ENCODE results near the gene C1QTNF3. TPM values are rescaled to one million over a fixed set of nuclear protein-coding genes. Genes with fewer than 3 reads are reported as not detected.
"Not testable (repeated sequence)": the region's sequence is repeated elsewhere in the genome, so short reads cannot be mapped to it uniquely, and the experiment has no call there.

C1QTNF3 gene
- 10 to 100 TPM; 54.3 to 65.6 (median 58.5) TPM for polyA plus RNA-seq (ENCODE audit: insufficient read length in 4 of 4)

DNA sequence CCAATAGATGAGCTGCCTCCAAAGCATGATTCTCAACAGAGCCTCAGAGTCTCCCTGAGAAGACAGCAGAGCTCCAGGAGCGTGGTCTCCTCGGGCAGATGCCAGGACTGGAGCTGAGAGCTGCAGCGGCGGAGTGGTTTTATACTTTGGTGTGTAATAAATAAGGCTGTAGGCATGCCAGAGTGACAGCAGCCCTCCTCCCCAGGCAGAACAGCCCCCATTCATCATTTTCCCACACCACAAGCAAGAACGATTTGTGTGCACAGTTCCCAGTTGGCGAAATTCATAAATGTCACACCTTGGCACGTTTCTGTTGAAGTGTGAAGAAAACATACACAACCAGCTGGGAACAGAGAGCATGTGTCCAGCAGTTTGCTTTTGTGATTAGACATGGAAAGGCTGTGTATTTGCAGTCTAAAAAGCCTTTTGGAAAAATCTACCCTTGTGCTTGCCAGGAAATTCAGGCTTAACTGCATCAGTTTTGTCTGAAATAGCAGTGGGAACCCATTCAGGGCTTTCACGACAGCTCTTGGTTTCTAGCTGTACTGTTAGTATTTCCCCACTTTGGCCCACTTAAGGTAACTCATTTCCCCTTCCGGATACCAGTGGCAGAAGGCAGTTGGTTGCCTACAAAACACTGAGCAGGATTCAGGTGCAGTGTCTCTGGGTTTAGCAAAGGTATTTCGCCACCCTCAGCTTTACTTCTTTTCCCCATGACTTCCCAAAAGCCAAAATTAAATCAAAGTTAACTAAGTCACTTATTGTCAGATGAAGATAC, at the start of gene C1QTNF3:
Gene C1QTNF3 (minus strand): TSS at position 115 of the 778 bp plus-strand sequence. CDS start 88 bp downstream, at position 27.
- DNase-seq (ENCODE audit: low read depth in 4 of 4, low spot score in 3 of 4): peak in 2 of 4 donors; percentile 25 to 28

DNA sequence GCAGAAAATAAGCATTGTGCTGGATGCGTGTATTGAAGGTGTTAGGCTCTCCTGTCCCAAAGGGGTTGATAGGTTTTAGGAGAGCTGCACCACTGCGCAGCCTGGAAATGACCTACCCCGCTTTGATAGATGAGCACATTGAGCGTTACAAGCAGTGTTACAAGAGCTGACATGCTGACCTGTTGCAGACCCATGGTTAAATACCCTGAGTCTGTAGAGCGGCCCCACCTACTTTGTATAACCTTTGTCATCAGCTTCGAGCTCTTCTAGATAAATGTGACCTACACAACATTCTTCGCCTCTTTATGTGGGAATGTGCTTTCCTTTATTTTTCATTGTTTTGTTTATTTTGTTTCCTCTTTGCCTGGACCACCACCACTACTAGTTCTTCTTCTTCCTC, 48.0 kb upstream of the C1QTNF3 start:
- not testable (repeated sequence) for DNase-seq (ENCODE audit: low read depth in 4 of 4, low spot score in 3 of 4)

DNA sequence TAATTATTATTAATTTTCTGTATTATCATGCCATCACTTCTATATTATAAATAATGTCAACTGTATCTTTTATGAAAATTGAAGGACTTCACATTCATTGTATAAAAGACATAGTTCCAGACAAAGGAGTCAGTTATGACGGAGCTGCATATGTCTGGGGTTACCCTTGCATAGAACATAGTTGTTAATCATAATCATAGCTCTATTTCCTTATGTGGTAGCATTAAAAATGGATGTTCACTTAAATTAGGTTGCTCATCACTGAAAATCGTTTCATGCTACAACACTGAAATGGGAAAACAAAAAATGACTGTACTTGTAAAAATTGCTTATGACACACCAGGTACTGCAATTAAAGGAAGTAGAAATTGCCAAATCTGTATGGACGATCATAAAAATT, 46.8 kb upstream of the C1QTNF3 start:
- not testable (repeated sequence) for DNase-seq (ENCODE audit: low read depth in 4 of 4, low spot score in 3 of 4)

DNA sequence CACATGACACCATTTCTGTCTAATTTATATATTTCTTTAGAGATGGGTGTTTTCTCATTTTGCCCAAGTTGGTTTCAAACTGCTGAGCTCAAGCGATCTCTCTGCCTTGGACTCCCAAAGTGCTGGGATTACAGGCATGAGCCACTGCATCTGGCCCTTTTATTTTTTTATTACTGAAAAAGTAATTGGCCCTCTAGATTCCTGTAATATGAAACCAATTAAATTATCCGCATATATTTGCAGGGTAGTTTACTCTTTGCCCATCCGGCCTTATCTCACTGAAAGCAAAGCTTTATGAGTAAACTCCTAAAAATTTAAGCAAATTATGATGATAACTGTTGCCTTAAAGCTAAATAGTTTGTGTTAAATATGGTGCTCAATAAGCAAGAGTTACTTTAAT, 44.7 kb upstream of the C1QTNF3 start:
- not testable (repeated sequence) for DNase-seq (ENCODE audit: low read depth in 4 of 4, low spot score in 3 of 4)

DNA sequence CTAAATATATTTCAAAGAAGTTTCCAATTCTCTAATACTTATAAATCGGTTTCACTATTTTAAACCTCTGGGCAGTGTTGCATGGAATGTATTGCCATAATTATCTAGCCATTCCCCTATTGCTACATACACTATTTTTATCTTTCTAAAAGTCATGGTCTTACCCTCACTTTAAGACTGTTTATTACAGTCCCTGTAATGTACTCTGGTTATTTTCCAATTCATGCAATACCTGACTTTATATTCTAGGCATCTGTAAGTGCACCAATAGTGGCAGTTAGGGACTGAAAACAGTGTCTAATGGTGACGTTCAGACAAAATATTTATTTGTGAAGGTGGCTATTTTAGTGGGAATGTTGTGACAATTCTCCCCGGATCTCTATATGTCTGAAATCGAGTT, 40.9 kb upstream of the C1QTNF3 start:
- not testable (repeated sequence) for DNase-seq (ENCODE audit: low read depth in 4 of 4, low spot score in 3 of 4)

GRCh38 chr5:34079505-34079904, 36.5 kb upstream of the C1QTNF3 start:
- not testable (repeated sequence) for DNase-seq (ENCODE audit: low read depth in 4 of 4, low spot score in 3 of 4)

DNA sequence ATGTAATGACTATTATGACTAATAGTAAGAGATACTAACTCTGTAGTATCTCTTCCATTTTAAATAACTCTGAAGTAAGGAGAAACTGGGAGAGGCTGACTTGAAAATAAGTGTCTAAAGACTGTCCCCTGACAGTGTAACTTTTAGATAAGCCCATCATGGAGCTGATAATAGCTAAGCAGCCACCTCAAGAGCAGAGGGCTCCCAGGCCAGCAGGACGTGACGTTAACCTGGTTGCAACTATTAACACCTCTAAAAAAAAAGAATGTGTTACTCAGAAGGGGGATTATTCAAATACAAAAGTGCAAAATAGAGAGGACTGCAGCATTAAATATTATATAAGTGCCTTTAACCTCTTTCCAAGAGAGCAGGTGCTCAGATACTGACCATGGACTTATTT, 34.6 kb upstream of the C1QTNF3 start:
- not testable (repeated sequence) for DNase-seq (ENCODE audit: low read depth in 4 of 4, low spot score in 3 of 4)

DNA sequence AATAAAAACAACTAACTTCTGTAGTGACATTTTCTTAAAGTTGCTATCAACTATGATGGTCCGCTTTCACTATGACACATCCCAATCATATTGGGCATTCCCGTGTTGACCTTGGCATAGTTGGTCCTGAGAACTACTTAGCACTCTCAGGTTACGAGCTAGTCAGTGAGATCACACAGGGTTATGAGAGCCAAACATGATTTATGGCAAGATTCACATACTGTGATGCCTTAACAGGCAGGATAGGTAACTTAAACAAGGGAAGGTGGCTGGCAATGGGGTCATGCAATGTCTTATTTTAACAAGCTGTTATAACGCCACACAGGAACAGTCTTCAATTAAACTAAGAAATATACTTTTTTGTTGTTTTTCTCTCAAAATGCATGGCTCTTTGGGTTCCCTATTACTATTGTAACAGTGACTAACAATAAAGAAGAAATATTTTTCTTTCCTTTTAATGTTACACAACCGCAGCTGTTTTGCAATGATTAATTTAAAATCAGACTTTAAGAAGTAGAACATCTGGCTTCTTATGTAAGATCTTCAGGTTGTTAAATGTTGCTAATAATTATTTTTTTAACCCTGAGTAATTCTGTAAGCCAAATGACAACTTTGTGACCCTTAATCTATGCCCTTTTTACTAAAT, 33.8 kb upstream of the C1QTNF3 start:
- not testable (repeated sequence) for DNase-seq (ENCODE audit: low read depth in 4 of 4, low spot score in 3 of 4)

DNA sequence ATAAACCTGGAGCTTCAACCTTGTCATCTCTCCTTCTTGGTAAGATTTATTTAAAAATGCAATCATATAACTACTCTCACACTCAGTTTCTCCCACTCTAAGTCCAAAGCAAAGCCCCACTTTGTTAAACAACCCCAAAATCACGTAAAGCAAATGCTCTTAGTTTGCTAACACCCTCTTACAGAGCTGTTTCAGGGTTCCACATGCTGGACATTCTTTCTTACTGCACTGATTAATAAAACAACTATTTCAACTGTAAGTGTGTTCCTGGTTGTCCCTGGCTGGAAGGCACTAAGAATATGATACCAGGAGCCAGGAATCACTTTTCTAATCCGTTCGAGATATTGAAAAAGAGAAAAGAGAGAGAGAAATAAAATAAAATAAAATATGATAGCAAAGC, 31.5 kb upstream of the C1QTNF3 start:
- DNase-seq (ENCODE audit: low read depth in 4 of 4, low spot score in 3 of 4): not testable (repeated sequence)

GRCh38 chr5:34074071-34074470, 31.1 kb upstream of the C1QTNF3 start:
- not testable (repeated sequence) for DNase-seq (ENCODE audit: low read depth in 4 of 4, low spot score in 3 of 4)

DNA sequence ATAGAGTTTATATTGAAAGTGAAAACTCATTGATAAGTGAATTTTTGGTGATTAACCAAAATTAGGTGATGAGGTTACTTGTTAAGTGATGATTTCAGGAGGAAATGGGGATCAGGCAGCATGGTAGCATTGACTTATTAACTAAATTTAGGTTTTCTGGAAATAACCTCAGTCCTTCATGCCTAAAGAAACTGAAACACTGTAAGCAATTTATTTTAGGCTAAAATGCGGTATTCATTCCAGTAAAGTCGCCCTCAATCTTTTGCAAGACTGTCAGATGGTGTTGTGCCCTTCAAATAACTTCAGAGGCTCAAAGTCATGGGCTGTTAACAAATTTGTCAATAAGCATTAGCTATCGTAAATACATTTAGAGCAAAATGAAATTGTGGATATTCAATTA, 27.6 kb upstream of the C1QTNF3 start:
- not testable (repeated sequence) for DNase-seq (ENCODE audit: low read depth in 4 of 4, low spot score in 3 of 4)

- no peak for DNase-seq (ENCODE audit: low read depth in 4 of 4, low spot score in 3 of 4)
Observed at GRCh38 chr5:34064656-34065055, 21.6 kb upstream of the C1QTNF3 start.

- DNase-seq (ENCODE audit: low read depth in 4 of 4, low spot score in 3 of 4): no peak
Observed at GRCh38 chr5:34062419-34062818, 19.4 kb upstream of the C1QTNF3 start.

DNA sequence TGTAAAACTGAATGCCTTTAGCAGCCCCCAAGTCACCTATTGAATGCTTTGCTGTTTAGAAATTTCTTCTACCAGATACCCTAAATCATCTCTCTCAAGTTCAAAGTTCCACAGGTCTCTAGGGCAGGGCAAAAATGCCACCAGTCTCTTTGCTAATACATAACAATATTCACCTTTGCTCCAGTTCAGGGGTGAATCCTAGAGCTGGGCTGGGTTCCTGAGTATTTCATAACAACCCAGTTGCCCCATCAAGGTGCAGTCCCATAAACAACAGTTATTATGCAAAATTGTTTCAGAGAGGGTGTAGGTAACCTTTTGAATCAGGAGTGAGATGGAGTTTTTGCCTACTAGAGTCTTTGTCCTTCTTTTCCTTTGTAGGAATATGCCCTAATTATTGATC, 19.0 kb upstream of the C1QTNF3 start:
- no peak for DNase-seq (ENCODE audit: low read depth in 4 of 4, low spot score in 3 of 4)

GRCh38 chr5:34059977-34060376, 17.0 kb upstream of the C1QTNF3 start:
- no peak for DNase-seq (ENCODE audit: low read depth in 4 of 4, low spot score in 3 of 4)

GRCh38 chr5:34058532-34058931, 15.5 kb upstream of the C1QTNF3 start:
- DNase-seq (ENCODE audit: low read depth in 4 of 4, low spot score in 3 of 4): no peak

DNA sequence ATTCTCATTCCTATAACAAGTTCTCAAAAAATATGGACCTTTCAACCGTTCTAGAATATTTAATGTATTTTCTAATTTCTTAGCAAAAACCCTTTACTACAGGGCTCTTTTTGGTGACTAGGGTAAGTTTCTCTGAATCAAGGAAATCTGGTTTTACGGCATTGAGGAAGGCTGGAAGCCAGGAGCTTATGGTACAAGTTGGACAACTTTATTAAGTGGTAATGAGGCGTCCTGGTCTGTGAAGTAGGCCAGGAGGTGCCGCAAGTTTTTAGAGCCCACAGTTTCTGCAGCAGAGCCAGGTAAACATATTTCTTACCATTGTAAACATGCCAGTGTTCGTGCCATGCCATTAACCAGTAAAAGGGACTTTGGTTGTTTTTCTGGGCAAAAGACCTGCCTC, 14.6 kb upstream of the C1QTNF3 start:
- DNase-seq (ENCODE audit: low read depth in 4 of 4, low spot score in 3 of 4): no peak

- DNase-seq (ENCODE audit: low read depth in 4 of 4, low spot score in 3 of 4): no peak
Observed at GRCh38 chr5:34057118-34057517, 14.1 kb upstream of the C1QTNF3 start.

- no peak for DNase-seq (ENCODE audit: low read depth in 4 of 4, low spot score in 3 of 4)
Observed at GRCh38 chr5:34055667-34056066, 12.7 kb upstream of the C1QTNF3 start.

DNA sequence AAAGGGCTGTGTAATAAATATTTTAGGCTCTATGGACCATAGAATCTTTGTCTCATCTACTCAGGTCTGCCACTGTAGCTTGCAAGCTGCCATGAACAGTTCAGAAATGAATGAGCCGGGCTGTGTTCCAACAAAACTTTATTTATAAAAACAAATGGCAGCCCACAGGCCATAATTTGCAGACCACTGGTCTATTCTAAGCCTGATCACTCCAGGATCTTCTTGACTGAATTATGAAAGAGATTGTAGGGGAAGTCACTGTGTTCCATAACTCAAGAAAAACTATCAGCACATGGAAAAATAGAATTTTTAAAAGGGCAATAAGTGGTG, 11.4 kb upstream of the C1QTNF3 start:
- no peak for DNase-seq (ENCODE audit: low read depth in 4 of 4, low spot score in 3 of 4)

DNA sequence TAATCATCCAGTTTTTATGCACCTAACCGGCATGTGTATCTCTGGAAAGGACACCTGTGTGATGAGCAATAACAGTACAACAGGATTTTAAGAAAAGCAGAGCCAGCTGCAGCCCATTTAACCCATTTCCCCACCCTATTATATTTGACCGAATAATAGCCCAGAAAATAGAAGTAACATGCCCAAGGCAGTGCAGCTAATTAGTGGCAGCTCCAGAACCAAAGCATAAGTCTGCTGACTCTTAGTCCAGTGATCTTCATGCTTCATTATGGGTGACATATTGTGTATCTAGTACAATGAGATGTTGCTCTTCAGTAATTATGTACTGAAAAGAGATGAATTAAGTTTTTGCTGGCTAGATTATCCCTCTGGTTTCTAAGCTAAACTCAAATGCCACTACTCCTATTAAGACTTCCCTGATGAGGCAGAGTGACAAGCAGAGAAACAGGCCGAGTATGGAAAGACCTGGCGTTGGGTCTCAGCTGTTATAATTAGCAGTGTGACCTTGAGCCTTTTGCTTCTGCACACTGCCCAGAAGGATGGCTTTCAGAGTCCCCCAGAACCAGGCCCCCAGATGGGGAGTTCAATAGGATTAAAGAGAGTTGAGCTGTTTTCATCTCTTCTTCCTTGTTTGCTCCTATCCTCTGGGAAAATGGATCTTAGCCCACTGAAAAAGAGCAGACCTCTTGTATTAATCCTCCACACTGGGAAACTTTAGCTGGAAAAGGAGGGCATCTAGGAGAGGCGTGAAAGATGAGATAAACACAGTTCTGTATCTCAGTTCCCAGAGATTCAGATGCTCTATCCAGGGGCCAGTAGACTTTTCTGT, 10.8 kb upstream of the C1QTNF3 start:
- no peak for DNase-seq (ENCODE audit: low read depth in 4 of 4, low spot score in 3 of 4)

All from right renal pelvis (tissue), 4 donors.